AG04450 (cell line): ENCODE results near the gene ARID3A. TPM values are rescaled to one million over a fixed set of nuclear protein-coding genes. Genes with fewer than 3 reads are reported as not detected.
A peak's percentile ranks its signal among the peaks of the same experiment; 100 is the strongest.

Source experiments
- CTCF ChIA-PET: fragments of 300-600, 350-600 bp; formaldehyde crosslinking; extraction: SDS; loops from one replicate; lab custom pipeline; 2022; ENCODE audit warnings: antibody characterized with exemption, inconsistent platforms; lab: Charles Lee
- POLR2A ChIA-PET: fragments of 350-600 bp; formaldehyde crosslinking; extraction: SDS; loops from one replicate; lab custom pipeline; 2021; ENCODE audit warnings: antibody characterized with exemption, inconsistent platforms; lab: Yijun Ruan, JAX
- DNase-seq: peaks from one replicate; pipeline ENCODE4 v3.0.0-alpha.2; 2011; ENCODE audit warnings: low read depth, low spot score
- H3K27ac ChIP-seq: one replicate; pipeline ENCODE4 v1.5.1; 2012; ENCODE audit warnings: low read depth, low read length, control low read depth
- H3K27me3 ChIP-seq: one replicate; pipeline ENCODE4 v1.6.0; 2012; ENCODE audit warnings: low read length; ENCODE audit not compliant: control insufficient read depth, insufficient read depth
- H3K4me3 ChIP-seq: 2 replicates; pipeline ENCODE4 v1.5.1; 2011; ENCODE audit warnings: mild to moderate bottlenecking, low read depth, low read length, control low read depth
- H3K9me3 ChIP-seq: 2 replicates; pipeline ENCODE4 v1.5.1; 2012; ENCODE audit warnings: low read length; ENCODE audit not compliant: control insufficient read depth, insufficient read depth
- polyA plus RNA-seq: library from polyadenylated mRNA; depleted of rRNA; stranded (reverse); fragments of >200 nt; gene quantifications from 2 replicates; pipeline ENCODE4 v1.2.3, GENCODE V29; 2011
- TF ChIP-seq, protein P1 (sequence below): IDR thresholded peaks from 2 replicates; pipeline ENCODE4 v1.5.1; 2011; ENCODE audit warnings: low read depth, low read length, control low read depth, inconsistent platforms

ARID3A gene
- polyA plus RNA-seq, 1 experiment: 7.6 TPM

DNA sequence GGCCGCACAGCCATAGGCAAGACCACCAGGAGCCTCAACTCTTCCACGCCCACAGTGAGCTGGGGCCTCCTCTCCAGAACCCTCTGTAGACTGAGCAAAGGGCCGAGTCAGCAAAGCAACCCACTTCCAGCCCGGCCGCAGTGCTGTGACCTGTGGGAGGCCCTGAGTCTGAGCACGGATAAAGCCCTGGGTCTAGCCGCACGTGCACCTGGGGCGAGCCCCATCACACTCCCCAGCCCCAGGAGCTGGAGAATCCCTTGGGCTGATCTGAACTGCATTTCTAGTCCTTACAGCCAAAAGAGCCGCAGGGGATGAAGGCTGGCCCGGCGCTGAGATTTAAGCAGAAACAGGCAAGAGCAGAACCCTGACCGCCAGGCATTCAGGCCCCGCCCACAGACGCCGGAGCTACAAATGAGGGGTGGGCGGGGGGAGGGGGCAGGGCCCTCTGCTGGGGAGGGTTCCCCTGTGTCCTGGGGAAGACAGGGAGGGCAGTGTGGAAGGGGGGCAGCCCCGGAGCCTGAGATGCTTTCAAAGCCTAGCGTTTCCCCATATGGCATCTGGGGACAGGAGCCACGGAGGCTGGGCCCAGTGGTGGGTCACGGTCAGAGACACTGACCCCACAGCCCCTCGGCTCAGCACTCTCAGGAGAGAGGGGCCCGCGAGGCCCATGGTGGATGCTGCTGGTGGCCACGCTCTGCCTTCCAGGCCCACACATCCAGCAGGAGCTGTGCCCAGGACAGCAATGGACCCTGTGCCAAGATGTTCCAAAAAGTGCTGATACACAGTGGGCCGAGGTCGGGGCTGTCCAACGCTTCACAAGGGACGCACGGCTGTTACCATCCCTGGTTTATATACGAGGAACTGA lies 90.2 kb downstream of the ARID3A start:
- TF ChIP-seq, protein P1, sequence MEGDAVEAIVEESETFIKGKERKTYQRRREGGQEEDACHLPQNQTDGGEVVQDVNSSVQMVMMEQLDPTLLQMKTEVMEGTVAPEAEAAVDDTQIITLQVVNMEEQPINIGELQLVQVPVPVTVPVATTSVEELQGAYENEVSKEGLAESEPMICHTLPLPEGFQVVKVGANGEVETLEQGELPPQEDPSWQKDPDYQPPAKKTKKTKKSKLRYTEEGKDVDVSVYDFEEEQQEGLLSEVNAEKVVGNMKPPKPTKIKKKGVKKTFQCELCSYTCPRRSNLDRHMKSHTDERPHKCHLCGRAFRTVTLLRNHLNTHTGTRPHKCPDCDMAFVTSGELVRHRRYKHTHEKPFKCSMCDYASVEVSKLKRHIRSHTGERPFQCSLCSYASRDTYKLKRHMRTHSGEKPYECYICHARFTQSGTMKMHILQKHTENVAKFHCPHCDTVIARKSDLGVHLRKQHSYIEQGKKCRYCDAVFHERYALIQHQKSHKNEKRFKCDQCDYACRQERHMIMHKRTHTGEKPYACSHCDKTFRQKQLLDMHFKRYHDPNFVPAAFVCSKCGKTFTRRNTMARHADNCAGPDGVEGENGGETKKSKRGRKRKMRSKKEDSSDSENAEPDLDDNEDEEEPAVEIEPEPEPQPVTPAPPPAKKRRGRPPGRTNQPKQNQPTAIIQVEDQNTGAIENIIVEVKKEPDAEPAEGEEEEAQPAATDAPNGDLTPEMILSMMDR: no peak
- Histone ChIP-seq H3K27ac (peak overlapping the region; percentile 31), H3K4me3 (no peak overlapping the region)

DNA sequence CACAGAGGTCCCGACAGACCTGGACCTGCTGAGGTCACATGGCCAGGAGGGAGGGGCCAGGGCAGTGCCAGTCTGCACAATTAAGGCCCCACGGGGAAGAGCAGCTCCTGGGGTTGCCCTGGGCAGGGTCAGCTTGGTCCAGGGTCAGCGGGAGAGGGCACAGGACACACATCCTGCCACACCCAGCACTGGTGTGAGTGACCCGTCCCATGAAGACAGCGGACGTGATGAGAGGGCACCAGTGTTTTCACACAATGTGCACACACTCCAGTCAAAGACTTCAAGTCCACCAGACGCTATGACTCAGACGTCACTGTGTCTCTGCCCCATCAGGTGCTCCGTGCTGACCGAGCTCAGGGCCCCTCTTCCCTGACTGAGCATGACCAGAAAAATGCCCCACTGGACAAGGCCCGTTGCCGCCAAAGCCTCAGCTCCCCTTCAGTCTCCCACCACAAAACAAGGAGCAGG lies 90.8 kb downstream of the ARID3A start:
- Histone ChIP-seq H3K9me3 (peaks cover 4% of the 10 kb centered on the region; the same call in 1 of the 2 replicates), H3K27me3 (no peaks in the 10 kb centered on the region), H3K4me3 (peak overlapping the region; percentile 17; the same call in 1 of the 2 replicates), H3K27ac (peak overlapping the region; percentile 31)
- no peak for DNase-seq
- ChIA-PET CTCF (interaction anchor here (0.7 kb wide), 1 partner anchor 228 kb away, joined by 4 read pairs; no protein-coding TSS in a partner anchor), POLR2A (interaction anchor here (1.1 to 1.8 kb wide), 4 partner anchors 9 to 23 kb away, joined by 3 to 5 read pairs (median 4); partner anchors contain the start of gene CNN2)
- TF ChIP-seq, protein P1: no peak

More for the DNA sequence above, 90.2 kb downstream of the ARID3A start:
- no peak for DNase-seq
- ChIA-PET POLR2A (interaction anchor here (0.7 to 1.8 kb wide), 5 partner anchors 10 to 330 kb away, joined by 3 to 5 read pairs (median 4); partner anchors contain the start of gene CNN2), CTCF (interaction anchor here (0.7 to 1.2 kb wide), 2 partner anchors 228 to 229 kb away, joined by 3 to 4 read pairs; no protein-coding TSS in a partner anchor)
- Histone ChIP-seq H3K27me3 (no peaks in the 10 kb centered on the region), H3K9me3 (peaks cover 4% of the 10 kb centered on the region; the same call in 1 of the 2 replicates)

DNA sequence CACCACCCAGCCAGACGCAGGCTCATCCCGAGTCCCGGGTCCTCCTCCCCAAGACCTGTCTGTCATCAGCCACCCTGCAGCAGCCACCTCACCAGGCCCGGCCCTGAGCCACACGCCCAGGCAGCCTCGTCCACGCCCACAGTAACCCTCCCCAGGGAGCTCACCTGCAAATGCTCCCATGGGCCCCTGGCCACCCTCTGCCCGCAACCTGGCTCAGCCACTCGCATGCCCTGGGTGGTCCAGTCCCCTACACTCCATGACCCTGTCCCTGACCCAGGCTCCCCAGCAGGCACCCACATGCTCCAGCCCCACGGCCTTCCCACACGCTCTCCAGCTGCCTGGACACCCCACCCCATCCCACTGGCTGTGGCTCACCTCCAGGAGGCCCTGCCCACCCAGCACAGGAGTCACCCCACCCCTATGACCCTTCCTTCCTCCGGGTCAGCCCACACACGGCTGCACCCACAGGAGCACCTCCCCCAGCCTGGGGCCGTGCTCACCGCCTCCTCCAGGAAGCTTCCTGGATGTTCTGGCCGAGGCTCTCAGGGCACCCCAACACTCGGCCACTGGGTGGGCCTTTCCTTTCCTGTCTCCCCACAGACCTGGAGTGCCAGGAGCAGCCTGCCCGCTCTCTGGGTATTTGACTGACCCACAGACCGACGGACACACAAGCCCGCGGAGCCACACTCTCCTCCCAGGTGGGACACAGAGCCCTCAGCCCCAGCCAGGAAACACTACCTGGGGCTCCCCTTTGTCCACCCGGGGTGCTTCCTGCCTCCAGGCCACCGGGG lies 91.5 kb downstream of the ARID3A start:
- CTCF ChIA-PET: interaction anchor here (0.5 to 0.7 kb wide), 2 partner anchors 95 to 228 kb away, joined by 3 to 4 read pairs; no protein-coding TSS in a partner anchor
- TF ChIP-seq, protein P1: no peak
- POLR2A ChIA-PET: interaction anchor here (0.5 to 1.8 kb wide), 5 partner anchors 8 to 22 kb away, joined by 3 to 8 read pairs (median 5); partner anchors contain the start of gene CNN2

DNA sequence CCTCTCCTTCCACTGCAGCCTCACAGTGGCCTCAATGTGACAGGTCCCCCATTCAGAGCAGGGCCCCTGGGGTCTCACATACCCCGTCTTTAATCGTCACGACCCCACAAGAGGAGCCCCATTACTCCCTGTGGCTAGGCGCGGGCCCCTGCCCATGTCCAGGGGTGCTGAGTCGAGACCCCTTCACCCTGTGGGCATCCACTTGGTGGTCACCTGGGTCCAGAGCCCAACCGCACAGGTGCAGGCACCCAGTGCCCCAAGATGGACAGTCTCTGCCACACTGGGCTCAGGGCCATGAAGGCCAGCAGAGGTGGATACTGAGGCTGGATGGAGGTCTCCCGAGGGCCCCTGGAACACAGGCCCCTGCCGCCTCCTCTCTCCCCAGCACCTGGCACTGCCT lies 92.1 kb downstream of the ARID3A start:
- Histone ChIP-seq H3K9me3 (no peaks in the 10 kb centered on the region; the same call in 1 of the 2 replicates), H3K27me3 (no peaks in the 10 kb centered on the region), H3K27ac (no peak overlapping the region), H3K4me3 (peak overlapping the region; percentile 2; the same call in 1 of the 2 replicates)
- CTCF ChIA-PET: interaction anchor here (0.5 to 0.6 kb wide), 2 partner anchors 47 to 95 kb away, joined by 3 to 5 read pairs; no protein-coding TSS in a partner anchor
- POLR2A ChIA-PET: no interaction called here
- TF ChIP-seq, protein P1: no peak
- no peak for DNase-seq

More for the DNA sequence above, 91.5 kb downstream of the ARID3A start:
- peak overlapping the region; percentile 17 for H3K4me3 ChIP-seq
- no peaks in the 10 kb centered on the region; the same call in 1 of the 2 replicates for H3K9me3 ChIP-seq
- no peak overlapping the region for H3K27ac ChIP-seq
- DNase-seq: no peak
- H3K27me3 ChIP-seq: no peaks in the 10 kb centered on the region
